AG09319 (cell line): Measurements from ENCODE around the gene CUEDC1.

Experiments used
- DNase-seq: peaks from one replicate; pipeline ENCODE4 v3.0.0-alpha.2; 2010; ENCODE audit warnings: low read depth; ENCODE audit errors: extremely low read depth
- TF ChIP-seq, protein P1 (sequence below): IDR thresholded peaks from 2 replicates; pipeline ENCODE4 v1.5.1; 2011; ENCODE audit warnings: low read depth, mild to moderate bottlenecking, inconsistent platforms, low read length, moderate library complexity

Gene CUEDC1

DNA sequence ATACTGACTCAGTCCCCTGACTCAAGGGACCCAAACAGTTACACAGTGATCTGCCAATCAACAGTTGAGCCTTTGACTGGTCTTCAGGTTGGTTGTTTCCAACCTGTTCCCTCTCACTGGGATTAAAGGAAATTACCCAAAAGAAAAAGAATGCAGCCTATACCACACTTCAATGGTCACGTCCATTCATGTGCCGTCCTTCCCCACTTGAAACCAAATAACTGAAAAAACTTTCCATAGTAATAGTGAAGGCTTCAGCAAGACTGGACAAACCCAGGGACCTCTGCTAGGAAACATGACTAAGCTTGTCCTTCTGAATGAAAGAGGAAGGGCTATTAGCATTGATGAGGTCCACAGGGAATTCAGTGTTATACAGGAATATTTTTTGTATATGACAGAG lies 135.9 kb downstream of the CUEDC1 start:
- TF ChIP-seq, protein P1, sequence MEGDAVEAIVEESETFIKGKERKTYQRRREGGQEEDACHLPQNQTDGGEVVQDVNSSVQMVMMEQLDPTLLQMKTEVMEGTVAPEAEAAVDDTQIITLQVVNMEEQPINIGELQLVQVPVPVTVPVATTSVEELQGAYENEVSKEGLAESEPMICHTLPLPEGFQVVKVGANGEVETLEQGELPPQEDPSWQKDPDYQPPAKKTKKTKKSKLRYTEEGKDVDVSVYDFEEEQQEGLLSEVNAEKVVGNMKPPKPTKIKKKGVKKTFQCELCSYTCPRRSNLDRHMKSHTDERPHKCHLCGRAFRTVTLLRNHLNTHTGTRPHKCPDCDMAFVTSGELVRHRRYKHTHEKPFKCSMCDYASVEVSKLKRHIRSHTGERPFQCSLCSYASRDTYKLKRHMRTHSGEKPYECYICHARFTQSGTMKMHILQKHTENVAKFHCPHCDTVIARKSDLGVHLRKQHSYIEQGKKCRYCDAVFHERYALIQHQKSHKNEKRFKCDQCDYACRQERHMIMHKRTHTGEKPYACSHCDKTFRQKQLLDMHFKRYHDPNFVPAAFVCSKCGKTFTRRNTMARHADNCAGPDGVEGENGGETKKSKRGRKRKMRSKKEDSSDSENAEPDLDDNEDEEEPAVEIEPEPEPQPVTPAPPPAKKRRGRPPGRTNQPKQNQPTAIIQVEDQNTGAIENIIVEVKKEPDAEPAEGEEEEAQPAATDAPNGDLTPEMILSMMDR = no peak
- no peak for DNase-seq

DNA sequence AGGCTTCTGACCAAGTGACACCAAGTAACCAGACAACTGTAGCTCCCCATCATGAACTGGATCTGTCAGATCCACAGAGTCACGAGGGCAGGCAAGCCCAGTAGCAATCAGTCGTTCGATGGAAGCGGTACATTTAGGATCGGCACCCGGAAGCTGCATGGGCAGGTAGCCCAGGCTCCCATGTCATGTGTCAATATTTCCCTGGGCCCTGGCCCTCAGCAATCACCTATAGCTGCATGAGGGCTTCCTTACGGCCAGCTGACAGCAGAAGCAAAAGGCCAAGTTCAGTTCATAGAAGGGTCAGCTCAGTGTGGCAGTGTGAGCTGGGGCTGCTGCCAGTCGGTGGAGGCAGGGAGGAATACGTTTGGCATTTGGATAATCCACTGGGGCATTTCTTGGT lies 137.1 kb downstream of the CUEDC1 start:
- TF ChIP-seq, protein P1 = no peak
- no peak for DNase-seq

DNA sequence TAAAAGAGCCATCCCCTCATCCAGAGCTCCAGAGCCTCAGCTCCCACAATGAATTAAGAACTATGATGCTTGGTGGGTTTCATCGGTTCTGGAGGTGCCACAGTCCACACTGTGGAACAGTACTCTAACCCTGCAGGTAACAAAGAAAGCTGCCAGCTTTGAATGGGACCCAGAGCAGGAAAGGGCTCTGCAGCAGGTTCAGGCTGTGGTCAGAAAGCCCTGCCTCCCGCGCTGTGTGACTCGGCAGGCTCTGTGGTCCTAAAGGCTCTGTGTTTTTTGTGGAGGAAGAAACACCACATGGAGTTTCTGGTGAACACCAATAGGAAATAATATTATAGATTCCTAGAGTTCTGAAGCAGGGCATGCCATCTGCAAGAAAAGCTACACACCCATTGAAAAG lies 137.9 kb downstream of the CUEDC1 start:
- TF ChIP-seq, protein P1 = no peak
- DNase-seq = no peak

DNA sequence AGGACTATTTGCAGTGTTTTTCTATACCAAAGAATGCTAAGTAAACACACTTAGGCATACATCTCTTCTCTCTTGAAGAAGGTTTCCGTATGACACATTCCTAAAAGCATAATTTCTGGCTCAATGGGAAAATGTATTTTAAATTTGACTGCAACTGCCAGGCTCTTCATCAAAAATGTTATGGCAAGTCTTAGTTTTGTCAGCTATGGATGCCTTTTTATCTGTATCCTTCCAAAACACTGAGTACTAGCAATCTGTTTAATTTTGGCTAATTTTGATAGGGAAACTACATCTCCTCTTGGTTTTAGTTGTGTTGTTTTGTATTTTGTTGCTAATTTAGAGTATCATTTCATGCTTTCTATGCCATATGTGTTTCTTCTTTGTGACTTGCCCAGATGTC lies 140.8 kb downstream of the CUEDC1 start:
- TF ChIP-seq, protein P1 = no peak
- no peak for DNase-seq

DNA sequence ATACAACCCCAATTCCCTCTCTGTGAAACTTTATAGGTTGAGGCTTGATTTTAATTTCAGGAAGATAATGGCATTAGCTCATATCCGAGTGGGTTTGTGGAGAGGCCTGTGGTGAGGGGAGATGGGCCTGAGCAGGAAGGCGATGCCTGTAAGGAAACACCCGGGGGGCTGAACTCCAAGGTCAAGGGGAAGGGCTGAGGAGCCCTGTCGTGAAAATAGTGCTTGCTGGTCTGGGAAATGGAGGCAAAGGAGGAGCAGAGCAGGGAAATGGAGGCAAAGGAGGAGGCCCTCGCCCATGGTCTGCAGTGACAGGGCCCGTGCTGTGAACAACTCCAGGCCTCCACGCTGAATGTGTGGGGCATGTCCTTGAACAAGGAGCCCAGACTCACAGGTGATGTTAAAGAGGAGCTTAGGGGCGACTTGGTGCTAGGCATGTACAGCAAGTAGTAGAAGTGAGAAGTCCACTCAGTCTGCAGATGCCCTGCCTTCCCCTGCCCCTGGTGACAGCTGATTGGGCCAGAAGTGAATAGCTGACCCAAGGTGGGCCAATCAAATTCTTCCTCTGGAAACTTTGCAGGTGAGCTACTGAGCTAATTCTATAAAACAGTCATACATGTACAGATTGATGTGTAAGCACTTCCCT lies 143.5 kb downstream of the CUEDC1 start:
- no peak for DNase-seq
- TF ChIP-seq, protein P1 = no peak
